Keratinocyte (primary cell): ENCODE measurements around the gene LRTM1. TPM values are rescaled to one million over a fixed set of nuclear protein-coding genes. Genes with fewer than 3 reads are reported as not detected.

Source experiments
- DNase-seq: peaks from one replicate; pipeline ENCODE4 v3.0.0-alpha.2; 2011; ENCODE audit warnings: low read depth, missing footprints, low spot score
- FAIRE-seq: peaks from 2 replicates; lab custom pipeline; 2011; peaks lifted over from hg19 to GRCh38; lab: Jason Lieb, UNC
- H2AFZ ChIP-seq: 2 replicates; pipeline ENCODE4 v1.6.0; 2012; ENCODE audit warnings: low read length, control low read depth, inconsistent platforms; ENCODE audit not compliant: control insufficient read depth
- H3K27ac ChIP-seq: 2 replicates; pipeline ENCODE4 v1.5.1; 2011; ENCODE audit warnings: low read length; ENCODE audit not compliant: control insufficient read depth, insufficient read depth
- H3K27me3 ChIP-seq: 3 replicates; pipeline ENCODE4 v1.6.0; 2011; ENCODE audit warnings: low read length; ENCODE audit not compliant: control insufficient read depth, insufficient read depth; ENCODE audit errors: extremely low read depth
- H3K36me3 ChIP-seq, 2 experiments: 2 replicates in 1 of 2; 3 replicates in 1 of 2; pipeline ENCODE4 v1.5.1; 2011; ENCODE audit warnings: low read length in 2 of 2, mild to moderate bottlenecking in 1 of 2; ENCODE audit not compliant: control insufficient read depth in 2 of 2, insufficient read depth in 2 of 2; ENCODE audit errors: extremely low read depth in 1 of 2
- H3K4me1 ChIP-seq: 3 replicates; pipeline ENCODE4 v1.5.1; 2011; ENCODE audit warnings: low read length; ENCODE audit not compliant: control insufficient read depth, insufficient read depth; ENCODE audit errors: extremely low read depth
- H3K4me2 ChIP-seq: 3 replicates; pipeline ENCODE4 v1.6.0; 2011; ENCODE audit warnings: low read depth, low read length; ENCODE audit not compliant: control insufficient read depth, insufficient read depth; ENCODE audit errors: extremely low read depth
- H3K4me3 ChIP-seq, 3 experiments: fragments of 200-600 bp in 1 of 3; sonication (generic) in 1 of 3; 2 replicates in 2 of 3; 3 replicates in 1 of 3; pipeline ENCODE4 v1.5.1; 2011 to 2016; ENCODE audit warnings: low read length in 3 of 3, mild to moderate bottlenecking in 3 of 3, control low read depth in 2 of 3, inconsistent platforms in 1 of 3, low read depth in 1 of 3, mixed read lengths in 1 of 3, mixed run types in 1 of 3, moderate library complexity in 1 of 3; ENCODE audit not compliant: control insufficient read depth in 2 of 3, insufficient read depth in 2 of 3; ENCODE audit errors: extremely low read depth in 1 of 3
- H3K79me2 ChIP-seq: 2 replicates; pipeline ENCODE4 v1.6.0; 2012; ENCODE audit warnings: low read length; ENCODE audit not compliant: control insufficient read depth, insufficient read depth
- H3K9ac ChIP-seq: 3 replicates; pipeline ENCODE4 v1.6.0; 2011; ENCODE audit warnings: low read length; ENCODE audit not compliant: control insufficient read depth, insufficient read depth; ENCODE audit errors: extremely low read depth
- H3K9me1 ChIP-seq: 3 replicates; pipeline ENCODE4 v1.6.0; 2011; ENCODE audit warnings: low read length; ENCODE audit not compliant: control insufficient read depth, insufficient read depth; ENCODE audit errors: extremely low read depth
- H3K9me3 ChIP-seq: 2 replicates; pipeline ENCODE4 v1.5.1; 2012; ENCODE audit warnings: low read depth, low read length; ENCODE audit not compliant: control insufficient read depth
- H4K20me1 ChIP-seq: 3 replicates; pipeline ENCODE4 v1.6.0; 2011; ENCODE audit warnings: low read length; ENCODE audit not compliant: control insufficient read depth, insufficient read depth; ENCODE audit errors: extremely low read depth
- EZH2 ChIP-seq: IDR thresholded peaks from one replicate; pipeline ENCODE4 v1.6.1; 2012; ENCODE audit warnings: inconsistent platforms, mild to moderate bottlenecking, low read length, moderate library complexity
- dilution Hi-C: fragments of 300-500 bp; cut with MboI; formaldehyde crosslinking; loops from one replicate; pipeline ENCODE4 v1.7.0; 2020; ENCODE audit warnings: low sequenced_read_pairs; ENCODE audit not compliant: extremely low pct_ligation_motif_present
- polyA plus RNA-seq, 5 experiments: library from polyadenylated mRNA; depleted of rRNA in 3 of 5; stranded (reverse) in 3 of 5; stranded (forward) in 1 of 5; unstranded in 1 of 5; fragments of >200 nt; gene quantifications; 1 replicate in 1 of 5; 2 replicates in 3 of 5; 3 replicates in 1 of 5; pipeline versions ENCODE4 v1.2.1 to v1.2.3, GENCODE V29; 2011 to 2012; ENCODE audit warnings: missing spikeins in 2 of 5, low read depth in 1 of 5, low replicate concordance in 1 of 5
- TF ChIP-seq, protein P1 (sequence below), 3 experiments: IDR thresholded peaks in 1 of 3; conservative IDR thresholded peaks in 1 of 3; optimal IDR thresholded peaks in 1 of 3; 2 replicates in 2 of 3; 3 replicates in 1 of 3; pipeline versions ENCODE3 to v1.5.1; 2011; ENCODE audit warnings: low read length in 3 of 3, mild to moderate bottlenecking in 3 of 3, moderate library complexity in 2 of 3, control low read depth in 1 of 3, inconsistent platforms in 1 of 3; ENCODE audit not compliant: insufficient read depth in 2 of 3; ENCODE audit errors: extremely low read depth in 1 of 3

The LRTM1 gene
- polyA plus RNA-seq, 1 donor (not counting 4 experiments of a cell fraction or from before 2014, with no cell fraction given) = not detected

DNA sequence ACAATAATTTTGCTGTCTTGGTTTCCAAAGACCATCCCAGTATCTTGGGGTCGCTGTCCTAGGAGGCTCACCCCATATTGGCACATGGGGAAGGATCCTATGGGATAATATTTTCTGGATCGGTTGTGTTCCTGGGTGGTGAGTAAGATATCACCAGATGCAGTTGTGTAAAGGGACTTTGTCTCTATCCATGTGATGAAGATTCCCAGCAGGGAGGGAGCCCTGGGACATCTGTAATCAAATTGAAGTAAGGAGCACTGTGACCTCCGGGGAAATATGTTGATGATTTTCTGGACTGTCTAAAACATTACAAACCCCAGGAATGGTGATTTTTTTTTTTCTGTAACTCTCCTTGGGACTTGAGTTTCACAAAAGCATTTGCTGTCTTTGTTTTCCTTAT lies 36.2 kb upstream of the LRTM1 start:
- H3K27ac ChIP-seq = no peak overlapping the region
- no peak overlapping the region for H2AFZ ChIP-seq
- FAIRE-seq (no peak), DNase-seq (no peak)
- no peaks in the 10 kb centered on the region for H3K9me1 ChIP-seq
- no peaks in the 10 kb centered on the region for H3K9me3 ChIP-seq
- H3K4me2 ChIP-seq = no peak overlapping the region
- H3K9ac ChIP-seq = no peak overlapping the region
- H3K27me3 ChIP-seq = no peaks in the 10 kb centered on the region
- TF ChIP-seq, protein P1, sequence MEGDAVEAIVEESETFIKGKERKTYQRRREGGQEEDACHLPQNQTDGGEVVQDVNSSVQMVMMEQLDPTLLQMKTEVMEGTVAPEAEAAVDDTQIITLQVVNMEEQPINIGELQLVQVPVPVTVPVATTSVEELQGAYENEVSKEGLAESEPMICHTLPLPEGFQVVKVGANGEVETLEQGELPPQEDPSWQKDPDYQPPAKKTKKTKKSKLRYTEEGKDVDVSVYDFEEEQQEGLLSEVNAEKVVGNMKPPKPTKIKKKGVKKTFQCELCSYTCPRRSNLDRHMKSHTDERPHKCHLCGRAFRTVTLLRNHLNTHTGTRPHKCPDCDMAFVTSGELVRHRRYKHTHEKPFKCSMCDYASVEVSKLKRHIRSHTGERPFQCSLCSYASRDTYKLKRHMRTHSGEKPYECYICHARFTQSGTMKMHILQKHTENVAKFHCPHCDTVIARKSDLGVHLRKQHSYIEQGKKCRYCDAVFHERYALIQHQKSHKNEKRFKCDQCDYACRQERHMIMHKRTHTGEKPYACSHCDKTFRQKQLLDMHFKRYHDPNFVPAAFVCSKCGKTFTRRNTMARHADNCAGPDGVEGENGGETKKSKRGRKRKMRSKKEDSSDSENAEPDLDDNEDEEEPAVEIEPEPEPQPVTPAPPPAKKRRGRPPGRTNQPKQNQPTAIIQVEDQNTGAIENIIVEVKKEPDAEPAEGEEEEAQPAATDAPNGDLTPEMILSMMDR (optimal IDR thresholded peaks at IDR 0.05 in 1 of 3, IDR thresholded peaks at IDR 0.05 in 1 of 3, conservative IDR thresholded peaks at IDR 0.05 in 1 of 3; ENCODE audit: extremely low read depth in 1 of 3, insufficient read depth in 2 of 3, low read length in 3 of 3) = no peak
- no peak for TF ChIP-seq EZH2
- no peaks in the 10 kb centered on the region for H3K36me3 ChIP-seq
- peaks cover 4% of the 10 kb centered on the region for H3K4me1 ChIP-seq
- H3K79me2 ChIP-seq = no peaks in the 10 kb centered on the region
- dilution Hi-C loops = no loop called here
- H3K4me3 ChIP-seq = no peak overlapping the region
- H4K20me1 ChIP-seq = no peaks in the 10 kb centered on the region

DNA sequence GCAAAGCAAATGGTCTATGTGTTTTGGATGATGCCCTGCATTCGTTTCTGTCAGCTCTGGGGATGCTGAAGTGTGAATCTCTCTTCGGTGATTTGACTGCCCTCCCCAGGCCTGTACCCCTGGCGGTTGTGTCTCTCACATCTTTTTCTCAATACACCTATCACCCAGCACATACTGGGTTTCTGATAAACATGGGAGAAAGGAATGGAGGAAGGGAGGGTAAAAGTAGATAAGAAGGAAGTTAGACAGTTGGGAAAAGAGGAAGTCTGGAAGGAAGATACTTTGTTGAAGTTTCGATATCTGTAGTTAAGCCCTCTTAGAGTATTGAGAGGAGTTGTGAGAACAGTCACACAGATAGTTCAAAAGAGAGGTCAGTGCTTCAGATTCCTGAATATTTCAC lies 35.8 kb upstream of the LRTM1 start:
- no peak for FAIRE-seq
- no peaks in the 10 kb centered on the region for H3K9me1 ChIP-seq
- dilution Hi-C loops = no loop called here
- no peaks in the 10 kb centered on the region for H3K9me3 ChIP-seq
- H3K4me3 ChIP-seq = no peak overlapping the region
- no peaks in the 10 kb centered on the region for H4K20me1 ChIP-seq
- no peaks in the 10 kb centered on the region for H3K36me3 ChIP-seq
- TF ChIP-seq, protein P1 (optimal IDR thresholded peaks at IDR 0.05 in 1 of 3, IDR thresholded peaks at IDR 0.05 in 1 of 3, conservative IDR thresholded peaks at IDR 0.05 in 1 of 3; ENCODE audit: extremely low read depth in 1 of 3, insufficient read depth in 2 of 3, low read length in 3 of 3) = no peak
- no peak for TF ChIP-seq EZH2
- no peaks in the 10 kb centered on the region for H3K27me3 ChIP-seq
- H3K27ac ChIP-seq = no peak overlapping the region
- H3K79me2 ChIP-seq = no peaks in the 10 kb centered on the region
- H3K9ac ChIP-seq = no peak overlapping the region
- no peak overlapping the region for H3K4me2 ChIP-seq
- DNase-seq = no peak
- peaks cover 4% of the 10 kb centered on the region for H3K4me1 ChIP-seq
- H2AFZ ChIP-seq = no peak overlapping the region
